Measurements from ENCODE around the gene GPS1.

DNA sequence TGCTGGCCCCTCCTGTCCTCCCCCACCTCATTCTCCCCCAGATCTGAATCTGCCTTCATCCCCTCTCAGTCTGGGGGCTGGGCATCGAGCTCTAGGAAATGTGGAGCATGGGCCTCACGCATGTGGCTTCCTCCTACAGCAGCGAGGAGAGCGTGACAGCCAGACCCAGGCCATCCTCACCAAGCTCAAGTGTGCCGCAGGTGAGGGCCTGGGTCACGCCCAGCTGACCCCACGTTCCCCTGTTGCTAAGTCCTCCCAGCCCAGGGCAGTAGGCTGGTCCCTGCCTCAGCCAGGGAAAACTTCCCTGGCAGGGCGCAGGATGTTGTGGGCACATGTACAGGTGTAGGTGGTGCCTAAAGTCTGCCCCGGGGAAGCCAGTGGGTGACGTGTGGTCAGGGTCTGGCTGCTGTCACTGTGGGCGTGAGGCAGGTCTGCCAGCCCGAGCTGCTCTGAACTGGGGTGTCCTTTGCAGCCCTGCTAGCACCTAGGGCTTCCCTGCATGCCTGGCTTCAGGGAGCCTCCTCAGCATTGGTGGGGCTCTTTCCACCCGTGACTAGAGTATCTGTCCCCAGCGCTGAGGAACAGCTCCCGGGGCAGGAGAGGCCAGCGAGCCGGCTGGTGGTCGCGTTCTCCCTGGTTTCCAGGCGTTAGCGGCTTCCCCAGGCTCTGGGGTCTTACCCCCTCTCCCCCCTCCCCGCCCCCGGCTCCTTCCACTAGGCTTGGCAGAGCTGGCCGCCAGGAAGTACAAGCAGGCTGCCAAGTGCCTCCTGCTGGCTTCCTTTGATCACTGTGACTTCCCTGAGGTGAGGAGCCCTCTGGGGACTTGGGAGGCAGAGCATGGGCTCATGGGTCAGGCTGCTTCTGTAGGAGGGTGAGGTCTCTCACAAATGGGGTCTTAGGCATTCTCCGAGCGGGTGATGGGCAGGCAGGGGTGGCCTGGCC is 3.6 kb downstream of the GPS1 start:
- TF ChIP-seq, protein P1, sequence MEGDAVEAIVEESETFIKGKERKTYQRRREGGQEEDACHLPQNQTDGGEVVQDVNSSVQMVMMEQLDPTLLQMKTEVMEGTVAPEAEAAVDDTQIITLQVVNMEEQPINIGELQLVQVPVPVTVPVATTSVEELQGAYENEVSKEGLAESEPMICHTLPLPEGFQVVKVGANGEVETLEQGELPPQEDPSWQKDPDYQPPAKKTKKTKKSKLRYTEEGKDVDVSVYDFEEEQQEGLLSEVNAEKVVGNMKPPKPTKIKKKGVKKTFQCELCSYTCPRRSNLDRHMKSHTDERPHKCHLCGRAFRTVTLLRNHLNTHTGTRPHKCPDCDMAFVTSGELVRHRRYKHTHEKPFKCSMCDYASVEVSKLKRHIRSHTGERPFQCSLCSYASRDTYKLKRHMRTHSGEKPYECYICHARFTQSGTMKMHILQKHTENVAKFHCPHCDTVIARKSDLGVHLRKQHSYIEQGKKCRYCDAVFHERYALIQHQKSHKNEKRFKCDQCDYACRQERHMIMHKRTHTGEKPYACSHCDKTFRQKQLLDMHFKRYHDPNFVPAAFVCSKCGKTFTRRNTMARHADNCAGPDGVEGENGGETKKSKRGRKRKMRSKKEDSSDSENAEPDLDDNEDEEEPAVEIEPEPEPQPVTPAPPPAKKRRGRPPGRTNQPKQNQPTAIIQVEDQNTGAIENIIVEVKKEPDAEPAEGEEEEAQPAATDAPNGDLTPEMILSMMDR (IDR thresholded peaks at IDR 0.05) = no peak
- no peak for TF ChIP-seq EZH2 (IDR thresholded peaks at IDR 0.05; ENCODE audit: borderline replicate concordance, insufficient read depth, low read depth, low read length, poor library complexity, severe bottlenecking)
